ENCODE results near the gene DDX46.
"Not testable (repeated sequence)": the region's sequence is repeated elsewhere in the genome, so short reads cannot be mapped to it uniquely, and the experiment has no call there.

DDX46 gene

GRCh38 chr5:134784241-134784920 lies 25.8 kb downstream of the DDX46 start:
- no peak for DNase-seq

GRCh38 chr5:134784946-134785620 lies 26.5 kb downstream of the DDX46 start:
- DNase-seq, result no peak

DNA sequence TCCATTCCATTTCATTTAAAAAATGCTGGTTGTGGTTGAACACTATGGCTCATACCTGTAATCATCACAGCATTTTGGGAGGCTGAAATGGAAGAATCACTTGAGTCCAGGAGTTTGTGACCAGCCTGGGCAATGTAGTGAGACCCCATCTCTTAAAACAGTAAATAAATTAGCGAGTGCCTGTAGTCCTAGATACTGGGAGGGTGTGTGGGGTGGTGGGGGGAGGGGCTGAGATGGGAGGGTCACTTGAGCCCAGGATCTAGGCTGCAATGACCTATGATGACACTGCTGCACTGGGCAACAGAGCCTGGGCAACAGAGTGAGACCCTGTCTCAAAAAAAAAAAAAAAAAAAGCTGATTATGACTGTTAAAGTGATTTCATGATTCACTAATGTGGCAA lies 29.1 kb downstream of the DDX46 start:
- DNase-seq, result no peak

- no peak for DNase-seq
Observed at GRCh38 chr5:134791580-134791979, 33.0 kb downstream of the DDX46 start.

GRCh38 chr5:134792286-134792685 lies 33.7 kb downstream of the DDX46 start:
- DNase-seq, result no peak

- no peak for DNase-seq
Observed at GRCh38 chr5:134793111-134793510, 34.5 kb downstream of the DDX46 start.

- no peak for DNase-seq
Observed at GRCh38 chr5:134794082-134794481, 35.5 kb downstream of the DDX46 start.

DNA sequence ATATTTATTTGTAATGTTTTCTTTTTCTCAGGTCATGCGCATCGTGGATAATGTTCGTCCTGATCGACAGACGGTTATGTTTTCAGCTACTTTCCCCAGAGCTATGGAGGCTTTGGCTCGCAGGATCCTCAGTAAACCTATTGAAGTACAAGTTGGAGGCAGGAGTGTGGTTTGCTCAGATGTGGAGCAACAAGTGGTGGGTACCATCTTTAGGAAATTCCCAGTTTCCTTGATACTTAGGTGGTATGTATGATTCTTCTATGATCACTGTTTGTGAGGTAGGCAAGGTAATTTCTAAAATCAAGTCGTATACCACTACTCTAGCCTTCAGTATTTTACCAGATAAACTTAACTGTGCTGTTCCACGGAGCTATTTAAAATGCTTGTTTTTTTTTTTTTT lies 36.2 kb downstream of the DDX46 start:
- DNase-seq, result no peak

GRCh38 chr5:134798468-134798867 lies 39.9 kb downstream of the DDX46 start:
- no peak for DNase-seq

- DNase-seq, result no peak
Observed at GRCh38 chr5:134803821-134804220, 45.2 kb downstream of the DDX46 start.

- no peak for DNase-seq
Observed at GRCh38 chr5:134813407-134813806, 54.8 kb downstream of the DDX46 start.

- DNase-seq, result no peak
Observed at GRCh38 chr5:134813827-134814226, 55.2 kb downstream of the DDX46 start.

GRCh38 chr5:134817006-134817405 lies 58.4 kb downstream of the DDX46 start:
- DNase-seq, result no peak

GRCh38 chr5:134818776-134819175 lies 60.2 kb downstream of the DDX46 start:
- DNase-seq, result no peak

- DNase-seq, result no peak
Observed at GRCh38 chr5:134819407-134819963, 60.9 kb downstream of the DDX46 start.

GRCh38 chr5:134821841-134822240 lies 63.3 kb downstream of the DDX46 start:
- DNase-seq, result no peak

- DNase-seq, result no peak
Observed at GRCh38 chr5:134824681-134825080, 66.1 kb downstream of the DDX46 start.

- DNase-seq, result no peak
Observed at GRCh38 chr5:134825212-134825611, 66.6 kb downstream of the DDX46 start.

GRCh38 chr5:134833340-134834032 lies 74.9 kb downstream of the DDX46 start:
- no peak for DNase-seq

DNA sequence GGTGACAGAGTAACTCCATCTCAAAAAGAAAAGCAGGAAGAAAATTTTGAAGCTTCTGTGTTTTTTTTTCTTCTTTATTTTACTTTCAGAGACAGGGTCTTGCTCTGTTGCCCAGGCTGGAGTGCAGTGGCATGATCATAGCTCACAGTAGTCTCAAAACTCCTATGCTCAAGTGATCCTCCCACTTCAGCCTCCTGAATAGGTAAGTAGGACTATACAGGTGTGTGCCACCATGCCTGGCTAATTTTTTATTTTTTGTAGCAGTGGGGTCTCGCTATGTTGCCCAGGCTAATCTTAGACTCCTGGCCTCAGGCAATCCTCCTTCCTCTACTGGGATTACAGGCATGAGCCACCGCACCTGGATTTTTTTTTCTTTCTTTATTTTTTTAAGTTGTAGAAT lies 77.0 kb downstream of the DDX46 start:
- no peak for DNase-seq

DNA sequence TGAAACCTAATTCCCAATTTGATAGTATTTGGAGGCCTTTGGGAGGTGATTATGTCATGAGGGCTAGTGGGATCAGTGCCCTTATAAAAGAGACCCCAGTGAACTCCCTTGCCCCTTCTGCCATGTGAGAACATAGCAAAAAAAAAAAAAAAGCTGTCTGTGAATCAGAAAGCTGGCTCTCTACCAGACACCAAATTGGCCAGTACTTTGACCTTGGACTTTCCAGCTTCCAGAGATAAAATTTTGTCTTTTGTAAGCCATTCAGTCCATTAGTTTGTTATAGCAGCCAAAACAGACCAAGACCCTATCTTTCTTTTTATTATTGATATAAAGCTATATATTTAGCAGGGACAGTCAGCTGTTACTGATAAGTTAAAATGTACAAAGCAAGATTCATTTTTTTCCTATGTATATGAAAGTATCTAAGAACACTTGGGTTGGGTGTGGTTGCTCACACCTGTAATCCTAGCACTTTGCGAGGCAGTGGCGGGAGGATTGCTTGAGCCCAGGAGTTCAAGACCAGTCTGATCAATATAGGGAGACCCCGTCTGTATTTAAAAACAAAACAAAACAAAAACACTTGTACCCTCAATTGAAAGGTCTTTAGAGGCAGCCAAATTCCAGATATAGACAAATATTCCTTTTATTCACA lies 79.1 kb downstream of the DDX46 start:
- DNase-seq, result no peak

DNA sequence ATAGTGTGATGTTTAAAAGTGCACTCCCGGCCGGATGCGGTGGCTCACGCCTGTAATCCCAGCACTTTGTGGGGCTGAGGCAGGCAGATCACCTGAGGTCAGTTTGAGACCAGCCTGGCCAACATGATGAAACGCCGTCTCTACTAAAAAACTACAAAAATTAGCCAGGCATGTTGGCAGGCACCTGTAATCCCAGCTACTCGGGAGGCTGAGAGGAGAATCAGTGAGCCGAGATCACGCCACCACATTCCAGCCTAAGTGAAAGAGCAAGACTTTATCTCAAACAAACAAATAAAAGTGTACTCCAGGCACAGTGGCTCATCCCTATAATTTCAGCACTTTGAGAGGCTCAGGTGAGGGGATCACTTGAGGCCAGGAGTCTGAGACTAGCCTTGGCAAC lies 79.8 kb downstream of the DDX46 start:
- not testable (repeated sequence) for DNase-seq

DNA sequence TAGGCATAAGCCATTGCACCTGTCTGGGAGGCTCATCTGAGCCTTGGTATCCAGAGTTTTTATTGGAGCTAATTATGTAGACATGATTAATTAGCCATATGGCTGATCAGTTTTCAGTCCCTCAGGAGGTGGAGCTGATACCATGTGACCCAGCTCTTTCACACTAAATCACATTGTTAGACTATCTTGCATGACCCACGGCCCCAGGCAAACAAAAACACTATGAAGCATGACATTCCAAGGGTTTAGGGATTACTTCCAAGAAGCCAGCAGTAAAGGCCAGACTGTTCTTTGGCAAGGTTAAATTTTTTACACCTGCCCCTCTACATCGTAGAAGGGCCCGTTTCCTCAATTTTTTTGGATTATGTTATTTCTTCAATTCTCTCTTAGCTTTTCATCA lies 82.2 kb downstream of the DDX46 start:
- DNase-seq, result no peak
